Bronchial epithelial cell (primary cell): ENCODE results near the gene TBATA. TPM values are rescaled to one million over a fixed set of nuclear protein-coding genes. Genes with fewer than 3 reads are reported as not detected.

Source experiments
- DNase-seq: peaks from one replicate; pipeline ENCODE4 v3.0.0-alpha.2; 2010; ENCODE audit warnings: low read depth
- FAIRE-seq: peaks from 2 replicates; lab custom pipeline; 2011; peaks lifted over from hg19 to GRCh38; lab: Jason Lieb, UNC
- H3K27me3 ChIP-seq: 2 replicates; pipeline ENCODE4 v1.5.1; 2011; ENCODE audit warnings: low read length; ENCODE audit not compliant: control insufficient read depth, insufficient read depth
- H3K36me3 ChIP-seq: 2 replicates; pipeline ENCODE4 v1.5.1; 2011; ENCODE audit warnings: low read length; ENCODE audit not compliant: control insufficient read depth, insufficient read depth
- H3K4me3 ChIP-seq: 2 replicates; pipeline ENCODE4 v1.5.1; 2011; ENCODE audit warnings: mild to moderate bottlenecking, low read depth, low read length, control low read depth
- total RNA-seq: library from RNA; depleted of rRNA; stranded (reverse); fragments of >200 nt; gene quantifications from 2 replicates; pipeline ENCODE4 v1.2.1, GENCODE V29; 2014
- TF ChIP-seq, protein P1 (sequence below): IDR thresholded peaks from 2 replicates; pipeline ENCODE4 v1.5.1; 2011; ENCODE audit warnings: mild to moderate bottlenecking, moderate library complexity, low read length, control low read depth, inconsistent platforms; ENCODE audit not compliant: insufficient read depth, severe bottlenecking

TBATA gene
- total RNA-seq, 1 donor from 2014 or later, result not detected

DNA sequence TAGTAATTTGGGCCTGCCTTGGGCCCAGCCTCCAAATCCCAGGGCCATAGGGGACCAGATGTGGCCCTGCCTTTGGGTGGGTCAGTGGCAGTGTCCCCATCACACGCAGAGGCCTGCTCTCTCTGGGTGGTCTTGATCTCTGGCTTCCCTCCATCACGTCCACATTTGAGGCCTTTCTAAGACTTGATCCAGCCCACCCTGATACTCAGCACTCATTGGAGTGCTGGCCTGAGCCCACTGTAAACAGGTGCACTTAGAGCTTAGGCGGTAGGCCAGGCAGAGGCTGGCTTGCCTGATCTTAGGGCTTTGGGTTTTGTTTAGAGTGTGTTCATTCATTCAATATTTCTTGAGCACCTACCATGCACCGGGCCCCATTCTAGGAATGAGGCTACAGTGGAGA is 52.6 kb downstream of the TBATA start:
- Histone ChIP-seq H3K4me3 (no peak overlapping the region), H3K27me3 (peaks cover 2% of the 10 kb centered on the region), H3K36me3 (no peaks in the 10 kb centered on the region)
- TF ChIP-seq, protein P1, sequence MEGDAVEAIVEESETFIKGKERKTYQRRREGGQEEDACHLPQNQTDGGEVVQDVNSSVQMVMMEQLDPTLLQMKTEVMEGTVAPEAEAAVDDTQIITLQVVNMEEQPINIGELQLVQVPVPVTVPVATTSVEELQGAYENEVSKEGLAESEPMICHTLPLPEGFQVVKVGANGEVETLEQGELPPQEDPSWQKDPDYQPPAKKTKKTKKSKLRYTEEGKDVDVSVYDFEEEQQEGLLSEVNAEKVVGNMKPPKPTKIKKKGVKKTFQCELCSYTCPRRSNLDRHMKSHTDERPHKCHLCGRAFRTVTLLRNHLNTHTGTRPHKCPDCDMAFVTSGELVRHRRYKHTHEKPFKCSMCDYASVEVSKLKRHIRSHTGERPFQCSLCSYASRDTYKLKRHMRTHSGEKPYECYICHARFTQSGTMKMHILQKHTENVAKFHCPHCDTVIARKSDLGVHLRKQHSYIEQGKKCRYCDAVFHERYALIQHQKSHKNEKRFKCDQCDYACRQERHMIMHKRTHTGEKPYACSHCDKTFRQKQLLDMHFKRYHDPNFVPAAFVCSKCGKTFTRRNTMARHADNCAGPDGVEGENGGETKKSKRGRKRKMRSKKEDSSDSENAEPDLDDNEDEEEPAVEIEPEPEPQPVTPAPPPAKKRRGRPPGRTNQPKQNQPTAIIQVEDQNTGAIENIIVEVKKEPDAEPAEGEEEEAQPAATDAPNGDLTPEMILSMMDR, result no peak
- no peak for DNase-seq
- no peak for FAIRE-seq

DNA sequence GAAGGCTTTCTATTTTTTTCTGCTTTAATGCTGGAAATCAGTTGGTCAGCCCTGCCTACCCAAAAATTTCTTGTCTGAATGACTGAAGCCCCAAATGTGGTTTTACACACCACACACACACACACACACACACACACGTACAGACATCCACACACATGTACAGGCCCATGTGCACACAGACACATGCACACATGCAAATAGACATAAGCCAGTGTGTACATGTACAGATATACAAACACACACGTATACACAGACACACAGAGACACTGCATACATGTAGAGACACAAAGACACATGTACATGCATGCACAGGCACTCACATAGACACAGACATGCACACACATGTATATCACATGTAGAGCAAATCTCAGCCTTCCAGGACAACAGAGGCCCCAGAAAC is 54.2 kb downstream of the TBATA start:
- TF ChIP-seq, protein P1, result no peak
- no peak overlapping the region for H3K4me3 ChIP-seq
- FAIRE-seq, result no peak
- peaks cover 5% of the 10 kb centered on the region for H3K27me3 ChIP-seq
- no peaks in the 10 kb centered on the region for H3K36me3 ChIP-seq
- no peak for DNase-seq

DNA sequence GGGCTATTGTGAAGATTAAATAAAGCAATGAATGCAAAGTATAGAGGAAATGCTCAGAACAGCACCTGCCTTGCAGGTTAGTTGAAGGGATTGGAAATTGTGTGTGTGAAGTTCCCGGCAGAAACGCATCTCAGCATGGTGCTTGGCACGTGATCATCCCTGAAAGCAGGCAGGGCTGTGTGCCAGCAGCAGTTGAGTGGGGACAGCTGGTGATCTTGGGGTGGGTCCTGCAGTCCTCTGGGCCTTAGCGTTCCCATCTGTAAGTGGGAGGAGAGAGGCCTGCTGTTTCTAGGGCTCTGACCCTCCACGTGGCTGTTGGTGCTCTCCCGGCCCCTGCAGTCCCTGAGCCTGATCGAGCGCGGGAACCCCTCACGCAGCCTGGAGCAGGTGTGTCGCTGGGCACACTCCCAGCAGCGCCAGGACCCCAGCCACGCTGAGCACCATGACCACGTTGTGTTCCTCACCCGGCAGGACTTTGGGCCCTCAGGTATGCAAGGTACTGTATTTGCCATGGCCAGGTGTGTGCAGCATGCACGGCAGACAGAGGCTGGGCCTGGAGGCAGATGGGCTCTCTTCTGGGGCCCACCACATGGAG is 55.3 kb downstream of the TBATA start:
- Histone ChIP-seq H3K4me3 (no peak overlapping the region), H3K36me3 (no peaks in the 10 kb centered on the region), H3K27me3 (peaks cover 5% of the 10 kb centered on the region)
- TF ChIP-seq, protein P1, result no peak
- no peak for DNase-seq
- FAIRE-seq, result no peak

DNA sequence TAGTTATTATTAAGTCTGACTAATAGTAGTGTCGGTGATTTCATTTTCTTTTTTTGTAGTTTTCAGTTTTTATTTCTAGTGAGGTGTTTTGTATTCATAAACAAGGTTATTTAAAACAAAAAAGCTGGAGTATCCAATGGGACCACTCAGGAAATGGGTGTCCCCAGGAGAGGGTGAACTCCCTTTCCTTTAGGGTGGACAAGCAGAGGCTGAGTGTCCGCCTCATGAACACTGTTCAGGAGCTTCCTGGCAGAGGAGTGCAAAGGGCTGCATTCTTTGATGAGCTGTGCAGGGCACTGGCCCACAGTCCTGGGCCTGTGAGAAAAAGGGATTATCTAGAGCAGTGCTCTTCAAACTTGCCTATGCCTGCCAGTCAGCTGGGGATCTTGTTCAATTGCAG is 56.8 kb downstream of the TBATA start:
- FAIRE-seq (no peak), DNase-seq (no peak)
- H3K27me3 ChIP-seq, result peaks cover 5% of the 10 kb centered on the region
- no peak overlapping the region for H3K4me3 ChIP-seq
- no peaks in the 10 kb centered on the region for H3K36me3 ChIP-seq
- TF ChIP-seq, protein P1, result no peak

DNA sequence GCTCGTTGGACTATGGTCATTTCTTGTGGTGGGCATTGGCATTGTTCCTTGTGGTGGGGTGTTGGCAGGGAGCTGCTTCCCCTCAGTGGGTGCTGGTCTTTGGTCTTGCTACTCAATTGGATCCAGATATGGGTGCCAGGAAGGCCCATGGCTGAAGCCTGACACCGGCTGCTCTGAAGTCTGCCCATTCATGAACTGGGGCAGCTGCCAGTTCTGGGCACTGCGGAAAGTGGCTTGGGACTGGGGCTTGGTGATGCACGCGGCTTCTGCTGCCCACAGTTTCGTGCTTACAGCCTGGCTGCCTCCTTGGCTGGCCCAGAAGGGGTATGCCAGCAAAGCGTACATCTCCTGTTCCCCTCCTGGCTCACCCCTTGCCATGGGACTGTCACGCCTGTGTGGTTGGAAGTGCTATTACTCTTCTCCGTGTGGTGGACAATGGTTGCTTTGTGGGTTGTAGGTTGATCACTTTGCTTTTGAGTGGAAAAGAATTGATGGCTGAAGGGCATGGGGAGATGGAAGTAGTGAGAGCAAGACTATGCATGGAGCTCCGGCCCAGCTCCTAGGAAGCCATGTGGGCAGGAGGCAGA is 58.2 kb downstream of the TBATA start:
- Histone ChIP-seq H3K36me3 (no peaks in the 10 kb centered on the region), H3K27me3 (peaks cover 5% of the 10 kb centered on the region), H3K4me3 (no peak overlapping the region)
- TF ChIP-seq, protein P1, result no peak
- no peak for DNase-seq
- FAIRE-seq, result no peak
